H1 (cell line): ENCODE data around the gene ZMAT5. TPM values are rescaled to one million over a fixed set of nuclear protein-coding genes. Genes with fewer than 3 reads are reported as not detected.

Experiments used
- CHD1 ChIP-seq: IDR thresholded peaks from 2 replicates; pipeline ENCODE4 v1.6.1; 2012; ENCODE audit warnings: low read depth, low read length, improper control_type of control experiment
- EP300 ChIP-seq, 2 experiments: IDR thresholded peaks; 1 replicate in 1 of 2; 2 replicates in 1 of 2; pipeline ENCODE4 v1.6.1; 2011 to 2012; ENCODE audit warnings: low read depth in 2 of 2, low read length in 2 of 2, mild to moderate bottlenecking in 2 of 2, borderline replicate concordance in 1 of 2, inconsistent platforms in 1 of 2, moderate library complexity in 1 of 2
- FOSL1 ChIP-seq: IDR thresholded peaks from 2 replicates; pipeline ENCODE4 v1.6.1; 2011; ENCODE audit warnings: mild to moderate bottlenecking, low read depth, low read length, moderate library complexity; ENCODE audit not compliant: insufficient read depth
- JUN ChIP-seq: IDR thresholded peaks from 2 replicates; pipeline ENCODE4 v1.6.1; 2011; ENCODE audit warnings: low read depth, mild to moderate bottlenecking, improper control_type of control experiment, low read length
- NANOG ChIP-seq: IDR thresholded peaks from 2 replicates; pipeline ENCODE4 v1.6.1; 2011; ENCODE audit warnings: low read length, low read depth, mild to moderate bottlenecking, inconsistent platforms; ENCODE audit not compliant: insufficient read depth, poor library complexity, severe bottlenecking
- NRF1 ChIP-seq: IDR thresholded peaks from 2 replicates; pipeline ENCODE4 v1.6.1; 2011; ENCODE audit warnings: mild to moderate bottlenecking, low read depth, low read length, improper control_type of control experiment
- SIRT6 ChIP-seq: IDR thresholded peaks from one replicate; pipeline ENCODE4 v1.7.1; 2012; ENCODE audit warnings: low read length, inconsistent platforms
- polyA plus RNA-seq, 7 experiments: library from polyadenylated mRNA; depleted of rRNA in 3 of 7; stranded (reverse) in 5 of 7; unstranded in 2 of 7; fragments of >200 nt in 5 of 7; fragments of 200-250 nt in 2 of 7; gene quantifications; 1 replicate in 5 of 7; 2 replicates in 1 of 7; 4 replicates in 1 of 7; pipeline versions ENCODE4 v1.2.1 to v1.2.3, GENCODE V29; 2011 to 2013; ENCODE audit warnings: missing spikeins in 2 of 7, mixed read lengths in 2 of 7
- total RNA-seq: library from RNA; stranded (reverse); fragmentation: NEBNext Ultra II Directional; extraction: Animal tissue kit (Norgen Biotek cat#: 25700); gene quantifications from 2 replicates; pipeline ENCODE4 v1.2.1, GENCODE V29; 2021
- TF ChIP-seq, protein P1 (sequence below): fragments of 300-600 bp; sonication (generic); IDR thresholded peaks from 2 replicates; pipeline ENCODE4 v1.7.1; 2012; ENCODE audit warnings: low read length, moderate library complexity, mild to moderate bottlenecking, inconsistent platforms; ENCODE audit not compliant: insufficient replicate concordance
- TF ChIP-seq, protein P2 (sequence below), 3 experiments: IDR thresholded peaks; 1 replicate in 2 of 3; 2 replicates in 1 of 3; pipeline versions ENCODE4 v1.5.1 to v1.6.1; 2011; ENCODE audit warnings: low read length in 3 of 3, mild to moderate bottlenecking in 3 of 3, inconsistent platforms in 2 of 3, low read depth in 1 of 3, moderate library complexity in 1 of 3; ENCODE audit not compliant: insufficient read depth in 1 of 3; ENCODE audit errors: control extremely low read depth in 1 of 3

Gene ZMAT5
- total and polyA plus RNA-seq, 2 of the 8 experiments (the other 6 are each of a cell fraction or from before 2014, with no cell fraction given): 14.0 to 38.3 TPM

DNA sequence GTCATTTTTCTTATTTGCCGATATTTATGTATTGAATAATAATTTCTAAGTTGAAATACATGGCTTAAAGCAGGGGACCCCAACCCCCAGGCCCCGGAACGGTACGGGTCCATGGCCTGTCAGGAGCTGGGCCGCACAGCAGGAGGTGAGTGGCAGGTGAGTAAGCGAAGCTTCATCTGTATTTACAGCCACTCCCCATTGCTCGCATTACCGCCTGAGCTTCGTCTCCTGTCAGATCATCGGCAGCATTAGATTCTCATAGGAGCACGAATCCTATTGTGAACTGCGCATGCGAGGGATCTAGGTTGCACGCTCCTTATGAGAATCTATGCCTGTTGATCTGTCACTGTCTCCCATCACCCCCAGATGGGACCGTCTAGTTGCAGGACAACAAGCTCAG is 4.5 kb downstream of the ZMAT5 start (continued):
- TF ChIP-seq, protein P1, sequence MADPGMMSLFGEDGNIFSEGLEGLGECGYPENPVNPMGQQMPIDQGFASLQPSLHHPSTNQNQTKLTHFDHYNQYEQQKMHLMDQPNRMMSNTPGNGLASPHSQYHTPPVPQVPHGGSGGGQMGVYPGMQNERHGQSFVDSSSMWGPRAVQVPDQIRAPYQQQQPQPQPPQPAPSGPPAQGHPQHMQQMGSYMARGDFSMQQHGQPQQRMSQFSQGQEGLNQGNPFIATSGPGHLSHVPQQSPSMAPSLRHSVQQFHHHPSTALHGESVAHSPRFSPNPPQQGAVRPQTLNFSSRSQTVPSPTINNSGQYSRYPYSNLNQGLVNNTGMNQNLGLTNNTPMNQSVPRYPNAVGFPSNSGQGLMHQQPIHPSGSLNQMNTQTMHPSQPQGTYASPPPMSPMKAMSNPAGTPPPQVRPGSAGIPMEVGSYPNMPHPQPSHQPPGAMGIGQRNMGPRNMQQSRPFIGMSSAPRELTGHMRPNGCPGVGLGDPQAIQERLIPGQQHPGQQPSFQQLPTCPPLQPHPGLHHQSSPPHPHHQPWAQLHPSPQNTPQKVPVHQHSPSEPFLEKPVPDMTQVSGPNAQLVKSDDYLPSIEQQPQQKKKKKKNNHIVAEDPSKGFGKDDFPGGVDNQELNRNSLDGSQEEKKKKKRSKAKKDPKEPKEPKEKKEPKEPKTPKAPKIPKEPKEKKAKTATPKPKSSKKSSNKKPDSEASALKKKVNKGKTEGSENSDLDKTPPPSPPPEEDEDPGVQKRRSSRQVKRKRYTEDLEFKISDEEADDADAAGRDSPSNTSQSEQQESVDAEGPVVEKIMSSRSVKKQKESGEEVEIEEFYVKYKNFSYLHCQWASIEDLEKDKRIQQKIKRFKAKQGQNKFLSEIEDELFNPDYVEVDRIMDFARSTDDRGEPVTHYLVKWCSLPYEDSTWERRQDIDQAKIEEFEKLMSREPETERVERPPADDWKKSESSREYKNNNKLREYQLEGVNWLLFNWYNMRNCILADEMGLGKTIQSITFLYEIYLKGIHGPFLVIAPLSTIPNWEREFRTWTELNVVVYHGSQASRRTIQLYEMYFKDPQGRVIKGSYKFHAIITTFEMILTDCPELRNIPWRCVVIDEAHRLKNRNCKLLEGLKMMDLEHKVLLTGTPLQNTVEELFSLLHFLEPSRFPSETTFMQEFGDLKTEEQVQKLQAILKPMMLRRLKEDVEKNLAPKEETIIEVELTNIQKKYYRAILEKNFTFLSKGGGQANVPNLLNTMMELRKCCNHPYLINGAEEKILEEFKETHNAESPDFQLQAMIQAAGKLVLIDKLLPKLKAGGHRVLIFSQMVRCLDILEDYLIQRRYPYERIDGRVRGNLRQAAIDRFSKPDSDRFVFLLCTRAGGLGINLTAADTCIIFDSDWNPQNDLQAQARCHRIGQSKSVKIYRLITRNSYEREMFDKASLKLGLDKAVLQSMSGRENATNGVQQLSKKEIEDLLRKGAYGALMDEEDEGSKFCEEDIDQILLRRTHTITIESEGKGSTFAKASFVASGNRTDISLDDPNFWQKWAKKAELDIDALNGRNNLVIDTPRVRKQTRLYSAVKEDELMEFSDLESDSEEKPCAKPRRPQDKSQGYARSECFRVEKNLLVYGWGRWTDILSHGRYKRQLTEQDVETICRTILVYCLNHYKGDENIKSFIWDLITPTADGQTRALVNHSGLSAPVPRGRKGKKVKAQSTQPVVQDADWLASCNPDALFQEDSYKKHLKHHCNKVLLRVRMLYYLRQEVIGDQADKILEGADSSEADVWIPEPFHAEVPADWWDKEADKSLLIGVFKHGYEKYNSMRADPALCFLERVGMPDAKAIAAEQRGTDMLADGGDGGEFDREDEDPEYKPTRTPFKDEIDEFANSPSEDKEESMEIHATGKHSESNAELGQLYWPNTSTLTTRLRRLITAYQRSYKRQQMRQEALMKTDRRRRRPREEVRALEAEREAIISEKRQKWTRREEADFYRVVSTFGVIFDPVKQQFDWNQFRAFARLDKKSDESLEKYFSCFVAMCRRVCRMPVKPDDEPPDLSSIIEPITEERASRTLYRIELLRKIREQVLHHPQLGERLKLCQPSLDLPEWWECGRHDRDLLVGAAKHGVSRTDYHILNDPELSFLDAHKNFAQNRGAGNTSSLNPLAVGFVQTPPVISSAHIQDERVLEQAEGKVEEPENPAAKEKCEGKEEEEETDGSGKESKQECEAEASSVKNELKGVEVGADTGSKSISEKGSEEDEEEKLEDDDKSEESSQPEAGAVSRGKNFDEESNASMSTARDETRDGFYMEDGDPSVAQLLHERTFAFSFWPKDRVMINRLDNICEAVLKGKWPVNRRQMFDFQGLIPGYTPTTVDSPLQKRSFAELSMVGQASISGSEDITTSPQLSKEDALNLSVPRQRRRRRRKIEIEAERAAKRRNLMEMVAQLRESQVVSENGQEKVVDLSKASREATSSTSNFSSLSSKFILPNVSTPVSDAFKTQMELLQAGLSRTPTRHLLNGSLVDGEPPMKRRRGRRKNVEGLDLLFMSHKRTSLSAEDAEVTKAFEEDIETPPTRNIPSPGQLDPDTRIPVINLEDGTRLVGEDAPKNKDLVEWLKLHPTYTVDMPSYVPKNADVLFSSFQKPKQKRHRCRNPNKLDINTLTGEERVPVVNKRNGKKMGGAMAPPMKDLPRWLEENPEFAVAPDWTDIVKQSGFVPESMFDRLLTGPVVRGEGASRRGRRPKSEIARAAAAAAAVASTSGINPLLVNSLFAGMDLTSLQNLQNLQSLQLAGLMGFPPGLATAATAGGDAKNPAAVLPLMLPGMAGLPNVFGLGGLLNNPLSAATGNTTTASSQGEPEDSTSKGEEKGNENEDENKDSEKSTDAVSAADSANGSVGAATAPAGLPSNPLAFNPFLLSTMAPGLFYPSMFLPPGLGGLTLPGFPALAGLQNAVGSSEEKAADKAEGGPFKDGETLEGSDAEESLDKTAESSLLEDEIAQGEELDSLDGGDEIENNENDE: no peak
- no peak for TF ChIP-seq NANOG
- no peak for TF ChIP-seq JUN
- no peak for TF ChIP-seq NRF1
- TF ChIP-seq, protein P2, sequence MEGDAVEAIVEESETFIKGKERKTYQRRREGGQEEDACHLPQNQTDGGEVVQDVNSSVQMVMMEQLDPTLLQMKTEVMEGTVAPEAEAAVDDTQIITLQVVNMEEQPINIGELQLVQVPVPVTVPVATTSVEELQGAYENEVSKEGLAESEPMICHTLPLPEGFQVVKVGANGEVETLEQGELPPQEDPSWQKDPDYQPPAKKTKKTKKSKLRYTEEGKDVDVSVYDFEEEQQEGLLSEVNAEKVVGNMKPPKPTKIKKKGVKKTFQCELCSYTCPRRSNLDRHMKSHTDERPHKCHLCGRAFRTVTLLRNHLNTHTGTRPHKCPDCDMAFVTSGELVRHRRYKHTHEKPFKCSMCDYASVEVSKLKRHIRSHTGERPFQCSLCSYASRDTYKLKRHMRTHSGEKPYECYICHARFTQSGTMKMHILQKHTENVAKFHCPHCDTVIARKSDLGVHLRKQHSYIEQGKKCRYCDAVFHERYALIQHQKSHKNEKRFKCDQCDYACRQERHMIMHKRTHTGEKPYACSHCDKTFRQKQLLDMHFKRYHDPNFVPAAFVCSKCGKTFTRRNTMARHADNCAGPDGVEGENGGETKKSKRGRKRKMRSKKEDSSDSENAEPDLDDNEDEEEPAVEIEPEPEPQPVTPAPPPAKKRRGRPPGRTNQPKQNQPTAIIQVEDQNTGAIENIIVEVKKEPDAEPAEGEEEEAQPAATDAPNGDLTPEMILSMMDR (IDR thresholded peaks at IDR 0.05; ENCODE audit: control extremely low read depth in 1 of 3, insufficient read depth in 1 of 3, low read depth in 1 of 3, low read length in 3 of 3): no peak
- no peak for TF ChIP-seq CHD1
- TF ChIP-seq EP300 (IDR thresholded peaks at IDR 0.05; ENCODE audit: borderline replicate concordance in 1 of 2, low read depth in 2 of 2, low read length in 2 of 2): no peak
- no peak for TF ChIP-seq SIRT6
- TF ChIP-seq FOSL1: no peak
